Activated T-helper 1 cell treated with anti-CD3 and anti-CD28 coated beads, Interleukin-2, amount 50 U/mL, for 16 hours (primary cell): ENCODE data around the gene POLG.
A peak's percentile ranks its signal among the peaks of the same experiment; 100 is the strongest.

ENCODE experiments used
- DNase-seq, 2 donors: peaks; one replicate each; pipeline ENCODE4 v3.0.0-alpha.2; 2020; ENCODE audit warnings: low read depth in 1 of 2, low spot score in 1 of 2

POLG gene

DNA sequence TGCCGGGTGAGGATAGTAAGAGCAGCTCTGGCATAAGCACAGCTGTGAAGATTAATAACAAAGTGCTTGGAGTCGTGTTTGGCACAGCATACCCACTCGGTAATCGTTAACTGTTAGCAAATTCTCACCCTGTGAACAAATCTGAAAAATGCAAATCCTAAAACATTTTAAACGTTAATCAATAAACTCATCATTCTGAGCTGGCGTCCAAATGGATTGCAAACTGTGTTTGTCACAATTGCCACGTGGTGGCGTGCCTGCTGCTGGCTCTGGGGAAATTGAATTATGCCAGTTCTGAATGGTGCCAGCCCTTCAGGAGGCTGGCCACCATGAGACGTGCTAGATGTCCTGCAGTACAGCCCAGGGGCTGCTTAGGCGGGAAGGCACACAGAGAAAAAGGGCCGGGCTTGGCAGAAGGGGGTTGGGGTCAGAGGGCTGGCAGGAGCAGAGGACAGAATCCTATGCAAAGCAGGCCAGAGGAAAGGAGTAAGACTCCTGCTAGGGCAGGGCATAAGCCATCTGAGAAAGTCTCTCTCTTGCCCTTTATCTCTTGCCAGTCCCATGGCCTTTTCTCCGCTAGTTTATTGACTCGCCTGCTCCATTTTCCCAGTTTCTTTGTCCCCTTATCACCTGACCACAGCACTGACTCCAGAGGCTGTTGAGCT, 22.1 kb upstream of the POLG start:
- DNase-seq, result no peak

DNA sequence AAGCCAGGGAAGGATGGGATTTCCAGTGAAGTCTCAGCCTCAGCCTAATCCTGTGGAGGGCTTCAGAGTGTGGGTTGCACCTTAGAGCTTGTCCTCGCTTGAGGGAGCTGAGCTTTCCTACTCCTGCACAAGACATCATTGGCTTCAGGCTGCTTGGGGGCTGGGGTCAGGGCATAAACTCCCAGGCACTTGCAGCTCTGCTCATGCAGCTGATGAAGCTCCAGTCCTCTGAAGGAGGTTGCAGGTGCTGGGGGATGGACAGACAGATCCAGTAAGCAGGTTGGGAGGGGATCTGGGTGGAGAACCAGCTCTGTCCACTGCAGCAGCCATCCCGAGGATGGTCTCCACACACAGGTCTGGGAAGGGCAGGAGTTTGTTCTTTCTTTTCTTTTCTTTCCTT, 19.4 kb upstream of the POLG start:
- DNase-seq, result no peak

DNA sequence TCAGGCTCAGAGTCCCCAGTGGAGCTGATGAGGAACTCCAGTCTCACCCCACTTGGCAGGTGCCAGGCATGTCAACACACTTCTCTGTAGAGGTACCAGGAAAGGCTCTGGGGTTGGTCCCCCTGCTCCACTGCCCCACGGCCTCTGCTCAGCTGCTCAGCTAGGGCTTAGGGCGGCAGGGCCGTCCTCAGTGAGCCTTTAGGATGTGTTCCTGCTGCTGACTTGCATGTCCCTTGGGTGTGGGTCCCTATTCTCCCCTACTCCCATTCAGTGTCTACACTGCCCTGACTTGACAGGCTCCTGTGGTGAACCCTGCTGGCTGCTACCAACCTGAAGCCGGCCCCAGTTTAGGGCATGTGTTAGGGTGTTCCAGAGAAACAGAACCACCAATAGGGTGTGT, 17.9 kb upstream of the POLG start:
- DNase-seq, result no peak

DNA sequence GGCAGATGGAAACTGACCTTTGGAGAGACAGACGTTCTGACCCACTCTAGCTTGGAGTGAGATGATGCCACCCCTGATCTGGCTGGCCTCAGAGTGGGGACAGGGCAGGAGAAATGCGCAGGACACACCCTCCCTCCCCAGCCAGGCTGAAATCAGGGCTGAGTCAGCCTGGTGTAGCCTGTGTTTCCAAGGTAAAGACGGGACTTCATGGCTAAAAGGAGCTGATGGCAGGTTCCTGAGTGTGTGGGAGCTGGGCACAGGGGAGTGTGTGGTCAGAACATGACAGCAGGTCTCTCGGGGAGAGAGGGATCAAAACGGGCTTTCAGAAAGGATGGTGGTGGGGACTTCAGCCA, 14.6 kb upstream of the POLG start:
- DNase-seq, result no peak

DNA sequence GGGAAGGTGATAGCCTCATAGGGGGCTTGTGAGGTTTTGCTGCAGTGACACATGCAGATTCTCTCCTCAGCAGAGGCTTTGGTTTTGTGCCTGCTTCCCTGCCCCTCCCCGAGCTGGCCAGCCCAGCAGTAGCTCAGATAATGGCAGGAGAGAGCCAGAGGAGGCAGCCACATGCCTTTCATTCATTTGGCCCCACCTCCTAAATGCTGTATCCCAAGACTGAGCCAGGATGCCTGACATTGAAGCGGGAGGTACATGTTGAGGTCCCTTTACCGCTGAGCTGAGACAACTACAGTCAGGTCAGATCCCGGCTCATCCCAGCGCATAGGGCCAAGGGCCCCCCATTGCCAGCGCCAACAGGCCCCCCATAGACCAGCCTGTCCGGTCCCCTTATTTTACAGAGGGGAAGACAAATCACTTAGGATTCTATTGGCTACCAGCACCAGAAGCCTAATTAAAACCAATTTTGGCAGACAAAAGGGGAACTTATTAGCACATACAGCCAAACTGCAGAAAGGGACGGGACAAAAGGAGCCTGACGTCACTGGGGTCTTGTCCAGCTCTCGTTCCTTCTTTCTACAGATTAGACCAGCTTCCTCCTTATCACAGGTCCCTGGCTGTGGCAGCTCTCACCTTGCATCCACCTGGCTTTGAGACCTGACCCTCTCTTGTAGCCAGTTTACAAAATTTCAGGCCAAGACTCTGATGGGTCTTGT, 12.1 kb upstream of the POLG start:
- no peak for DNase-seq

DNA sequence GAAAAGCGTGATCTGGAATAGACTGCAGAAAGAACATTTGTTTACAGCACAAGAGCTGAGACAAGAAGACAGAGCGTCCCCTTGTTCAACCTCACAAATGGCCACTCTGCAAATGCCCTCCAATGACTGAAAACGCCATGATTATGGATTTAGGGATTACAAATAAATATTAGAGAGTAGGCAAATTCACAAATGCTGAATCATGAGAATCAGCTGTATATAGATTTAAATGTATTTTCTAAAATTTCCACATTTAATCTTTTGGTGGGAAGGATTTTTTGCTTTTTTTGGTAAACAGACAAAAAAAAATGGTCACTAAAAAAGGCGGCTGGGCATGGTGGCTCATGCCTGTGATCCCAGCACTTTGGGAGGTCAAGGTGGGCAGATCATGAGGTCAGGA, 10.6 kb upstream of the POLG start:
- DNase-seq, result no peak

DNA sequence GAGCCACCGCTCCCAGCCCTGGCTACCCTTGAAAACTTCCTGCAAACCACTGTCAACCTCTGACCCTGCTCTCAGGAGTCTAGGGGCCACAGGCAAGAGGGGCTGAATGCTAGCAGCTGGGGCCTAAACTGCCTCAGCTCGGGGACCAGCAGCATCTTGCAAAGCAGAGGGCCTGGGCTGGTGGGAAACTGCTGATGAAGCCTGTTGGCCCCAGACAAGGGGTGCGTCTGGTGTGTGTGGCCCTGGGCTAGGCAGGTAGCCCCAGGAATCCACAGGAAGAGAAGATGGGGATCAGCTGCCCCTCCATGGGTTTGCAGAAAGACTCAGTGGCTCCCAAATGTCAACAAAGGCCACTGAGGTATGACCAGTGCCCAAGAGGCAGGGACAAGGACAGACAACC, 8.2 kb upstream of the POLG start:
- no peak for DNase-seq

DNA sequence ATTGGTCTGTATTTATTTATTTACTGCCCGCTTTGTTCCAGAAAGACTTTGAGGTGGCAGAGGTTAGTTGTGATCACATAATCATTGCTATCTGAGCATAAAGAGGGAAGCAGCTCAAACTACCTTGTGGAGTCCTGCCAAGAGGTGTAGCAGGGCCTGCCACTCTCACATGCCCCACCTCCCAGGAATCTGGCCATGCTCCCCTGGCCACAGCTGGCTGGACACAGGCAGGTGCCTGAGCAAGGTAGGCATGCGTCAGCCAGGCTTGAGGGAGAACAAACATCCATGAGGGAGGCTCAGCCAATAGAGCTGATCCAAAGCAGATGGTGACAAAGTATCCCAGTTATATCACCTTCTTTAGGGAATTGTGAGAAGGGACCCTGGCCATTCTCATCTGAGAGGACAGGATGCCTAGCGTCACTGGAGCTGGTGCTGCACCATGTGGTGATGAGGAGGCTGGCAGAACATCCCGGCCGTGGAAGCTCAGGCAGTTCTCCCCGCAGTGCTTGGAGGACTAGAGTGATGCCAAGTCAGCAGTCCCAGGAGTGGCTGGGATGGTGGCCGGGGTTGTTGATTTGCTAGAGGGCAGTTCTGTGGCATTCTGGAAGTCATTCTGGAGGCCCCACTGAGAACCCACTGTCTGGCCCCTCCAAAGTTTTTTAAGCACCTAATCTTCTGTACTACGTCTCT, 6.8 kb upstream of the POLG start:
- DNase-seq, result no peak

DNA sequence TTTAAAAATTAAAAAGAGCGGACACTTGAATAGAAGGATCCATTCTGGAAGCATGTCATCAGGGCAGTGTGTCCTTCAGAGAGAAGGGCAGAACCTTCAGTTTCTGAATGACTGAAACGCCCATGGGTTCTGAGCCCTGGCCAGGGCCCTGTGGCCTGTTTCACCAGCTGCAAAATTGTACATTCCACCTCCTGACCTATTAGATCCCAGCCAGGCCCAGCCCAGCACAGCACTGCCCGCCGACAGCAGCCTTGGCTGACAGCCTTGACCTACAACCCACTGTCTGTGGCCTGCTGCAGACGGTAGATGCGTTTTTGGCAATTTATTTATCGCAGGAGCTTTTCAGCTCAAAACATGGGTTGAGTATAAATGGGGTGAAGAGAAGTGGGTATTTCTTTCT, 5.9 kb upstream of the POLG start:
- no peak for DNase-seq

DNA sequence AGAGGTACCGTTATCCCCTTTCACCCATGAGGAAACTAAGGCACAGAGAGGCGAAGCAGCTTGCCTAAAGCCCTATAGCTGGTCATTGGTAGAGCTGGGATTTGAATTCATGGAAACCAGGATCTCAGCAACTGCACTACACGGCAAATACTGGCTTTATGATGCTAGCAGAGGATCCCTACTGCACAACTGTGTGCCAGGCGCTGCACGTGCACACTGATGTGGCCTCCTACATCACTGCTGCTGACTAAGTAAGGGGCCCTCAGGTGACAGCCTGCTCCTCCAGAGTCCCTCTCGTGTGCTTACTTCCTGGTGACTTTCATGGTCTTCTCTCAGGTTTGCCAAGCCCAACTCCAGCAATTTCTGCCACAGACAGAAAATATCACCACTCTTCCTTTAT, 3.4 kb upstream of the POLG start:
- DNase-seq, result no peak

DNA sequence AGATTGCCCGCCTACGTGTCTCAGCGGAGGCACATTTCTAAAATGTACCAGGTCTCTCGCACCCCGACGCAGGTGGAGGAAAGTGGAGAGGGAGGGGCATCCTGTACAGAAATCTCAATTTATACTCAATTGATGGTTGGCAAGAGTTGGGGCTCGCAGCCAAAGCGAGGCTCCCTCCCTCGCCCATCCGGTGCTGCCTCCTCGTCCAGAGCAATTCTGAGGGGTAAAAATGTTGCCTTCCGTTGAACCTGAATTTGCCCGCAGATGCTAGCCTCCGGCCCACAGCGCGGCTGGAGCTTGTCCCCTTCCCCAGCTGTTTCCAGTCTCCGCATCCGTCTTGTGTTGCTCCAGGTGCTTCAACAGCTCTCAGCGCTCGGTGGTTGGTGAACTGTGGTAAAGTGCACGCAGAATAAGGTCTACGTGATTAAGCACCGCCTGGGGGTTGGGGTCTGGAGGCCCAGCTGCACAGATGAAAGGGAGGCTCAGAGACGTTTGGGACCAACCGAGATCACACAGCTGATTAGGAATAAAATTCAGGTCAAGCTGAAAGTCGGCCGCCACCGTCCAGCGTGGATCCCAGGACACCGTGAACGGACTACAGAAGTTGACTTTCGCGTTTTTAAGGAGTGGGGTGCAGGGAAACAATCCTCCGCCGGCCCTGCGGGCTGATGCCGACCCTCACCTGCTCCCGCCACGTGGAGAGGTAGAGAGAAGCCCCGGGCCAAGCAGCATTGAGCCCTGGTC, 846 bp upstream of the POLG start:
- peak in 1 of 2 donors; percentile 10 for DNase-seq

DNA sequence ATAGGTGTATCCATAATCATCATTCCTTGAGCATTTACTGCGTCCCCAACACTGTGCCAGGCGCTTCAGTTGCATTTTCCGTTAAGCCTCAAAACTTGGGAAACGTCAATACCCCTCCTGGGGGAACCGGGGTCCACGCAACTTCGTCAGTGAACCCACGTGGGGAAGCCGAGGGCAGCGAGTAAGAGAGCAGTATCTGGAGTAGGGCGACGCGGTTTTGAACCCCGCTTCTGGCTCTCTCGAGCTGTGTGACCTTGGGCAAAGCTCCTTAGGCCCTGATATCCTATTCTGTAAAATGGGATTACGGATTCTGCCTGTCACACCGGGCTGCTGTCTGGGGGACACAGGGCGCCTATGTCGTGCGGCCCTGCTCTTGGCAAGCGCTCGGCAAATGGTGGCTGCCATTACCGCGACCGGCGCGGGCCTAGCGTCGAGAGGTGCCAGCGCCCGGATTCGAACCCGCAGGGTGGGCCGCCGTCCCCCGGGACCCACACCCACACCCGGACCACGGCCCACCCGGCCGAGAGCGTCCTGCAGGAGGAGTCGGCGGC, 590 bp downstream of the POLG start:
- no peak for DNase-seq

DNA sequence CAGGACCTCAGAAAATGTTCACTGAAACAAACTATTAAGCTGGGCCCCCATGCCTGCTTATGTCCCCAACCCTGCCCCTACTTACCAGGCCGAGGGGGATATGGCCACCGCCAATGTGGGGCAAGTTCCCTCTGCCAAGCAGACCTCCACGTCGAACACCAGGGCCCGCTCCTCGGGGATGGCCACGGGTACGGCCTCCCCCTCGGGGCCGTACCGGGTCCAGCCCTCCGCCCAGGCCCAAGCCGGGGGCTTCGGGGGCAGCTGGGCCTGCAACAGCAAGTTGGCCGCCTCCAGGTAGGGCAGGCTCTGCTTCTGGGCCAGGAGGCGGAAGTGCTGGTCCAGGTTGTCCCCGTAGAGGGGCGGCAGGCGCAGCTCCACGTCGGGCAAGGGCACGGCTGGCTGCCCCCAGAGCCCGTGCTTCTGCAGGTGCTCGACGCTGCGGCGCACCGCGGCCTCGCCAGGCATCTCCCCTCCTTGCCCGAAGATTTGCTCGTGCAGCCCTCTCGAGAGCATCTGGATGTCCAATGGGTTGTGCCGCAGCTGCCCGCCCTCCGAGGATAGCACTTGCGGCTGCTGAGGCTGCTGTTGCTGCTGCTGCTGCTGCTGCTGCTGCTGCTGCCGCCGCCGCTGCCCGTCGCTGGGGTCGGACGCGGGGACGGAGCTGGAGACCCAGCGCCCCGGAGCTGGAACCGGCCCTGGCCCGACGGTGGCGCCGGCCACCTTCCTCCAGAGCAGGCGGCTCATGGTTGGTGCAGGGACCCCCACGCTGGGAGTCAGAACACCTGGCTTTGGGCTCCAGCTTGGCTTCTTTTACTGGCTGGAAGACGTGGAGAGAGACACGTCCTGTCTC, 1.4 kb downstream of the POLG start:
- no peak for DNase-seq

DNA sequence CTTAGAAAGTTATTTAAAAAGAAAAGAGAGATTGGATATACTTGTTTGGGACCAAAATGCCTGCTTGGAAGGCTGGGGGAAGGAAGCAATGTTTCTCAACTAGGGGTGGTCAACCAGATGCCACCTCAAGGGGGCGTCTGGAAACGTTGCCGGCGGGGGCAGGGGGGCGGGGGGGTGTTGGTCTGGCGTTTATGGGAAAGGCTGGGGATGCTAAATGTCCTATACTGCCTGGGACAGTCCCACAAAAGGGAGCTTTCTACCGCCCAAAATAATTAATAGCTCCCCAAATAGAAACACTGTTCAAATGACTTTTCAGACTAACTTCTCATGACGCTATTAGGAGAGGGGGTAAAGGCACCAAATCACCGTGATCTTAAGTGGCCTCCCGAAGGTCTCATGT, 2.2 kb downstream of the POLG start:
- DNase-seq, result no peak

DNA sequence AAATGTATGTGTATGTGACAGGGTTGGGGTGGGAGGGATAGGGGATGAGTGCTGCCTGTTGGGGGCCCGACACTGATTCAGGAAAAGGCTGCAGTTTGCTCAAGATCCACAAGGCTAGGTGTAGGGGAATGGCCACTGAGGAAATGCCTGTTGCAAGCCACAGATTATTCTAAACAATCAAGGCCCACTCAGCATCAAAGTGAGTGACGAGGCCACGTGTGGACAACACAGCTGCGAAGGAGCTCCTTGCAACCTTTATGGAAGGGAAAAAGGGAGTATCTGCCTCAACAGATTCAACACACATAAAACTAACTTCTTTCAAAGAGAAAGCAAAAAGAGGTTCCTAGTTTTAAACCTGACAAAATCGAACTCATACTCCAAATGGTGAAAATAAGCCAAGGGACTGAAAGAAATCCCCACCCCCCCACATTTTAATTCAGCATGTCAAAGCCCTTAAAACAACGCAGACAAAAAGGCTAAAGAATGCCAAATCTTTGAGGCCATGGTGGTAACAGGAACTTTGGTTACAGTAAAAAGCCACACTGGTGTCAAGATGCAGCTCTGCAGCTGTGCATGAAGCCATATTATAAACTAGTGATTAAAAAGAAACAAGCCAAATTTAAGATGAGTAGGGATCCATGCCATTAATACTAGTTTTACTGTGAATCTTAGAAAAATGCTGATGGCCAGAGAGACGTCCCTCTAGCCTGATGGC, 3.6 kb downstream of the POLG start:
- no peak for DNase-seq

DNA sequence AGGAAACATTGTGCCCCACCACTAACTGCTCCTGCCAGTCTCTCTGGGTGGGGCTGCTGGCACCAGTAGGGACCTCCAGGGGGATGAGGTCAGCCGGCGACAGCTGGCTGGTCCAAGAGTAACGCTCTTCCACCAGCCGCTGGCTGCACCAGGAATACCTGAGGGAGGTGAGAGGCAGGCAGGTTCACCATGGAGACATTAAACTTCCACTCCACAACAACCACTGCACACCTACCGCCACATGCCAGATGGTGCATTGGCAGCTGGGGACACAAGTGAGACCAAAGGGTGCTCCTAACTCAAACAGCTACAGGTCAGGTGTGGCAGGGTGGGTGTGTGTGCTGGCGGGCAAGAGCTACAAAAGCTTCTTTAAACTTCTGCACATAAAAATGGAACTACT, 4.5 kb downstream of the POLG start:
- no peak for DNase-seq

DNA sequence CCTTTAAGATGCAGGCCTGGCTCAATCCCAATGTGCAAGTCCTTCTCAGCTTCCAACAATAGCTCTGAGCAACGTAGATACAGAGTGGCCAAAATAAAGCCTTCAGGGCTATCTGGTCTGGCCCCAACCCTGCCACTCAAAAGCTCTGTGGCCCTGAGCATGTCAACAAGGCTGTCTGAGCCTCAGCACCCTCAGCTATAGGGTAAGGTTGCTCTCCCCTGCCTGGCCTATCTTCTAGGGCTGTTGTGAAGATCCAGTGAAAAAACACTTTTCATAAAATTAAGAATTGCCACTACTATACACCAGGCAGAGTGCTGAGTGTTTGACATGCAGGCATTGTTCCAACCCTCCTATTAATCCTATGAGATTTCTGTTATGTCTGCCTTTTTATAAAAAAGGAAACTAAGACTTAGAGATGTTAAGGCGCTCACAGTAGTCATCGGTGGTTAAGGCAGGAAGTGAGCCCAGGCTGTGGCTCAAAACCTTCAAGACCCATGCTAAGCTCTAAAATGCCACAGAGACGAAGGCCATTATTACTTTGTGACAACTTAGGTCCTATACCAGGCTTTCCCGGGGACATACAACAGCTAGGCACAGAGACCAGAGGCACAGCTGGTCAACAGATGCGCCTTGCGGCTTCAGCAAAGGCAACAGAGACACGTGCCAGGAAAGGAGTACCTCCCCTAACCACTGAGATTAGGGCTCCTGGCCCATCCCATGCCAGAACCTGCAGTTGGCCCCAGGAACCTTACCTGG, 5.1 kb downstream of the POLG start:
- DNase-seq, result no peak

DNA sequence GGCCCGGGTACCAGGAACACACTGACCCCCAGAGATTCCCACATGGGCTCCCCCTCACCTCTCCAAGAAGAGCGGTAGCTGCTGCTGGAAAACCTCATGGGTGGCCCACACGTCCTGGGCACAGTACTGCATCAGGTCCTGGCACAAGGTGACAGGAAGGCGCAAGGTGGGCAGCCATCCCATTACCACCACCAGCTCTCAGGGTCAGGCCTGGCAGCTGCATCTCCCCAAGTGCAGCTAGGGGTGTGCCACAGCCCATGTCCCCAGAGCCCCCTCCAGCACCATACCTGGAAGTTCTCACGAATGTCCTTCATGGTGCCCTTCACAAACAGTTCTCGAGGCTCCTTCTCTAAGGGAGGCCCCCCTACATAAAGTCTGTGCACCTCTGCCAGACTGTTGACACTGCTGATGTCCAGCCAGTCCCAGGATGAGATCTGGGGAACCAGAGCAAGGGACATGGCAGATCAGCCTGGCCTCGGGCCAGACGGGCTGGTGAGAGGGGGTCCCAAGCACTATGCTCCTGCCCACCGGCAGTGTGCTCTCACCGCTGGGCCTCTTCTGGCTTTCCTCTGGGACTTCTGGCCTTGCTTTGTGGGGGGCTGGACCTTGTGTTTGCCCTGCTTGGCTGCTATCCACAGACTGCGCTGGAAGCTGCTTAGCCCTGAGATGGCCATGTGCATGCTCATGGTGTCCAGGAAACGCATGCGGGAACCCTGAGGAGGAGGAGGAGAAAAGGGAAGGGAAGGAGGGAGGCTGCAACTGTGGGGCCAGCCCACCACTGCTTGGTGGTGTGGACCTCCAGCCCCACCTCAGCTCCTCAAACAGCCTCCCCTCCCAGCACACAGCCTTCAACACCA, 6.0 kb downstream of the POLG start:
- DNase-seq, result no peak
